AG04450 (cell line): ENCODE data around the gene PITX1. TPM values are rescaled to one million over a fixed set of nuclear protein-coding genes. Genes with fewer than 3 reads are reported as not detected.

Experiments used
- CTCF ChIA-PET: fragments of 300-600, 350-600 bp; formaldehyde crosslinking; extraction: SDS; loops from one replicate; lab custom pipeline; 2022; ENCODE audit warnings: antibody characterized with exemption, inconsistent platforms; lab: Charles Lee
- POLR2A ChIA-PET: fragments of 350-600 bp; formaldehyde crosslinking; extraction: SDS; loops from one replicate; lab custom pipeline; 2021; ENCODE audit warnings: antibody characterized with exemption, inconsistent platforms; lab: Yijun Ruan, JAX
- DNase-seq: peaks from one replicate; pipeline ENCODE4 v3.0.0-alpha.2; 2011; ENCODE audit warnings: low read depth, low spot score
- H3K27ac ChIP-seq: one replicate; pipeline ENCODE4 v1.5.1; 2012; ENCODE audit warnings: low read depth, low read length, control low read depth
- H3K27me3 ChIP-seq: one replicate; pipeline ENCODE4 v1.6.0; 2012; ENCODE audit warnings: low read length; ENCODE audit not compliant: control insufficient read depth, insufficient read depth
- H3K4me3 ChIP-seq: 2 replicates; pipeline ENCODE4 v1.5.1; 2011; ENCODE audit warnings: mild to moderate bottlenecking, low read depth, low read length, control low read depth
- H3K9me3 ChIP-seq: 2 replicates; pipeline ENCODE4 v1.5.1; 2012; ENCODE audit warnings: low read length; ENCODE audit not compliant: control insufficient read depth, insufficient read depth
- CTCF ChIP-seq: IDR thresholded peaks from 2 replicates; pipeline ENCODE4 v1.5.1; 2011; ENCODE audit warnings: low read depth, low read length, control low read depth, inconsistent platforms
- polyA plus RNA-seq: library from polyadenylated mRNA; depleted of rRNA; stranded (reverse); fragments of >200 nt; gene quantifications from 2 replicates; pipeline ENCODE4 v1.2.3, GENCODE V29; 2011; rRNA removed

The PITX1 gene
- polyA plus RNA-seq, 1 experiment = 72.1 TPM

GRCh38 chr5:134989266-134989830 lies 44.7 kb downstream of the PITX1 start:
- no peak overlapping the region for H3K4me3 ChIP-seq
- CTCF ChIA-PET = interaction anchor here (0.6 kb wide), 1 partner anchor 915 kb away, joined by 3 read pairs; no protein-coding TSS in a partner anchor
- H3K27me3 ChIP-seq = no peaks in the 10 kb centered on the region
- POLR2A ChIA-PET = no interaction called here
- no peak for DNase-seq
- no peak for TF ChIP-seq CTCF
- H3K27ac ChIP-seq = no peak overlapping the region
- no peaks in the 10 kb centered on the region for H3K9me3 ChIP-seq

- ChIA-PET CTCF (no interaction called here), POLR2A (no interaction called here)
- H3K27me3 ChIP-seq = no peaks in the 10 kb centered on the region
- no peak overlapping the region for H3K4me3 ChIP-seq
- peaks cover 20% of the 10 kb centered on the region for H3K9me3 ChIP-seq
- no peak for TF ChIP-seq CTCF
- no peak for DNase-seq
- H3K27ac ChIP-seq = no peak overlapping the region
Observed at GRCh38 chr5:134982230-134982629, 51.8 kb downstream of the PITX1 start.

- ChIA-PET POLR2A (no interaction called here), CTCF (no interaction called here)
- no peak overlapping the region for H3K4me3 ChIP-seq
- peaks cover 24% of the 10 kb centered on the region for H3K9me3 ChIP-seq
- TF ChIP-seq CTCF = no peak
- no peaks in the 10 kb centered on the region for H3K27me3 ChIP-seq
- H3K27ac ChIP-seq = no peak overlapping the region
- no peak for DNase-seq
Observed at GRCh38 chr5:134979416-134979815, 54.6 kb downstream of the PITX1 start.

Other genes starting within 250 kb of the PITX1 start
- 73.0 and 92.3 TPM in 2 replicates for gene C5orf24, start 188.3 kb downstream of the PITX1 start, polyA plus RNA-seq
- 102 and 109 TPM in 2 replicates for gene TXNDC15, start 159.9 kb downstream of the PITX1 start, polyA plus RNA-seq
- 4.5 and 4.8 TPM in 2 replicates for gene PCBD2, start 129.1 kb downstream of the PITX1 start, polyA plus RNA-seq
- 0.21 and 0.22 TPM in 2 replicates for gene CATSPER3, start 66.3 kb downstream of the PITX1 start, polyA plus RNA-seq